Neural cell (in vitro differentiated cells): Measurements from ENCODE around the gene KIF1B. TPM values are rescaled to one million over a fixed set of nuclear protein-coding genes. Genes with fewer than 3 reads are reported as not detected.
"Not testable (repeated sequence)": the region's sequence is repeated elsewhere in the genome, so short reads cannot be mapped to it uniquely, and the experiment has no call there.

Experiments
- H2AFZ ChIP-seq: fragments of 200-600, 300-800 bp; sonication (generic), shearing (Covaris generic); 2 replicates; pipeline ENCODE4 v1.6.0; 2014; ENCODE audit warnings: low read depth, mild to moderate bottlenecking, antibody characterized with exemption, low read length, moderate library complexity
- H3F3A ChIP-seq: fragments of 200-600 bp; shearing (Covaris generic); 2 replicates; pipeline ENCODE4 v1.6.1; 2016; ENCODE audit warnings: mild to moderate bottlenecking, moderate library complexity, mixed read lengths, antibody characterized with exemption, low read length; ENCODE audit not compliant: insufficient read depth, poor library complexity, severe bottlenecking
- H3K27ac ChIP-seq: fragments of 200-600, 300-800 bp; sonication (generic), shearing (Covaris generic); 2 replicates; pipeline ENCODE4 v1.5.1; 2014; ENCODE audit warnings: mild to moderate bottlenecking, low read length, moderate library complexity
- H3K27me3 ChIP-seq: fragments of 300-800, 200-600 bp; sonication (generic), shearing (Covaris generic); 2 replicates; pipeline ENCODE4 v1.6.0; 2014; ENCODE audit warnings: mild to moderate bottlenecking, low read depth, low read length, moderate library complexity; ENCODE audit not compliant: insufficient read depth
- H3K36me3 ChIP-seq: fragments of 300-800, 200-600 bp; sonication (generic), shearing (Covaris generic); 2 replicates; pipeline ENCODE4 v1.5.1; 2014; ENCODE audit warnings: mild to moderate bottlenecking, antibody characterized with exemption, low read length, moderate library complexity; ENCODE audit not compliant: insufficient read depth
- H3K4me2 ChIP-seq: fragments of 300-800, 200-600 bp; sonication (generic), shearing (Covaris generic); 2 replicates; pipeline ENCODE4 v1.6.0; 2014; ENCODE audit warnings: mild to moderate bottlenecking, low read length
- H3K4me3 ChIP-seq: fragments of 300-800, 200-600 bp; sonication (generic), shearing (Covaris generic); 2 replicates; pipeline ENCODE4 v1.5.1; 2014; ENCODE audit warnings: mild to moderate bottlenecking, low read length, moderate library complexity
- H3K79me2 ChIP-seq: fragments of 200-600 bp; shearing (Covaris generic); replicated peaks from 2 replicates; pipeline ENCODE4 v1.6.0; 2014; ENCODE audit warnings: mild to moderate bottlenecking, low read length, moderate library complexity; ENCODE audit not compliant: insufficient read depth
- H3K9ac ChIP-seq: fragments of 300-800, 200-600 bp; sonication (generic), shearing (Covaris generic); 2 replicates; pipeline ENCODE4 v1.6.1; 2016; ENCODE audit warnings: mild to moderate bottlenecking, low read length, mixed read lengths
- H3K9me2 ChIP-seq: fragments of 200-600 bp; shearing (Covaris generic); 2 replicates; pipeline ENCODE4 v1.6.1; 2016; ENCODE audit warnings: mild to moderate bottlenecking, low read length, mixed read lengths; ENCODE audit not compliant: insufficient read depth
- H3K9me3 ChIP-seq: fragments of 200-600, 300-800 bp; sonication (generic), shearing (Covaris generic); 2 replicates; pipeline ENCODE4 v1.6.1; 2016; ENCODE audit warnings: mild to moderate bottlenecking, mixed run types, low read length, moderate library complexity, mixed read lengths
- H4K20me1 ChIP-seq: fragments of 200-600 bp; shearing (Covaris generic); 2 replicates; pipeline ENCODE4 v1.6.1; 2016; ENCODE audit warnings: mild to moderate bottlenecking, mixed run types; ENCODE audit not compliant: insufficient read depth
- CTCF ChIP-seq: fragments of 450-650 bp; IDR thresholded peaks from 2 replicates; pipeline ENCODE4 v1.5.1; 2014; ENCODE audit warnings: antibody characterized with exemption, mild to moderate bottlenecking, moderate library complexity; ENCODE audit not compliant: poor library complexity, severe bottlenecking
- EP300 ChIP-seq: fragments of 450-650 bp; conservative IDR thresholded peaks from 2 replicates; pipeline ENCODE4 v1.6.1; 2014; ENCODE audit warnings: antibody characterized with exemption, mild to moderate bottlenecking, moderate library complexity; ENCODE audit not compliant: poor library complexity, severe bottlenecking
- EZH2 ChIP-seq: fragments of 200-600, 300-800 bp; shearing (Covaris generic), sonication (generic); IDR thresholded peaks from 2 replicates; pipeline ENCODE4 v1.6.1; 2014; ENCODE audit warnings: antibody characterized with exemption, low read length, borderline replicate concordance, mild to moderate bottlenecking; ENCODE audit not compliant: insufficient read depth, poor library complexity, severe bottlenecking
- MXI1 ChIP-seq: fragments of 450-650 bp; conservative IDR thresholded peaks from 2 replicates; pipeline ENCODE4 v1.6.1; 2014; ENCODE audit warnings: antibody characterized with exemption, mild to moderate bottlenecking; ENCODE audit not compliant: poor library complexity, severe bottlenecking
- POLR2AphosphoS5 ChIP-seq: IDR thresholded peaks from 2 replicates; pipeline ENCODE4 v1.6.1; 2012
- RAD21 ChIP-seq: fragments of 450-650 bp; conservative IDR thresholded peaks from 2 replicates; pipeline ENCODE4 v1.6.1; 2014; ENCODE audit warnings: antibody characterized with exemption, mild to moderate bottlenecking, moderate library complexity
- SMC3 ChIP-seq: fragments of 450-650 bp; conservative IDR thresholded peaks from 2 replicates; pipeline ENCODE4 v1.6.1; 2014; ENCODE audit warnings: antibody characterized with exemption, mild to moderate bottlenecking, moderate library complexity; ENCODE audit not compliant: poor library complexity
- polyA plus RNA-seq: library from polyadenylated mRNA; depleted of rRNA; stranded (reverse); fragments of >200 nt; gene quantifications from 2 replicates; pipeline ENCODE4 v1.2.3, GENCODE V29; 2014
- TF ChIP-seq, protein P1 (sequence below): IDR thresholded peaks from 2 replicates; pipeline ENCODE4 v1.6.1; 2012; ENCODE audit warnings: borderline replicate concordance

The KIF1B gene
- polyA plus RNA-seq, 1 donor from 2014 or later = 76.4 TPM

DNA sequence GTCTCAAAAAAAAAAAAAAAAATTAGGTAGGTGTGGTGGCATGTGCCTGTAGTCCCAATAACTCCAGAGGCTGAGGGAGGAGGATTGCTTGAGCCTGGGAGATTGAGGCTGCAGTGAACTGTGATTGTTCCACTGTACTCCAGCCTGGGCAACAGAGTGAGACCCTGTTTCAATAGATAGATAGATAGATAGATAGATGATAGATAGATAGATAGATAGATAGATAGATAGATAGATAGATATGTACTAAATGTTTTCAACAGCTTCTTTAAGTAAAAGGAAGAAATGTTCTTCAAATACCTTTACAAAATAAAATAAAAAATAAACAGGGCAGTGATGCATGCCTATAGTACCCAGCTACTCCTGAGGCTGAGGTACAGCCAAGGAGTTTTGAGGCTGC lies 9.8 kb downstream of the KIF1B start:
- no peaks in the 10 kb centered on the region for H3K9me2 ChIP-seq

GRCh38 chr1:10220657-10221056 lies 10.3 kb downstream of the KIF1B start:
- H3K9me3 ChIP-seq, H3K27me3 ChIP-seq, H3K27ac ChIP-seq, H3K36me3 ChIP-seq, H2AFZ ChIP-seq, H3K4me3 ChIP-seq, H3K4me2 ChIP-seq, H3K9me2 ChIP-seq, H3F3A ChIP-seq, H3K9ac ChIP-seq: not testable (repeated sequence)
- peaks cover 37% of the 10 kb centered on the region for H4K20me1 ChIP-seq
- peaks cover 93% of the 10 kb centered on the region for H3K79me2 ChIP-seq

More for the DNA sequence above, 9.8 kb downstream of the KIF1B start:
- peaks cover 93% of the 10 kb centered on the region for H3K79me2 ChIP-seq
- no peak overlapping the region for H3K9ac ChIP-seq
- TF ChIP-seq SMC3 = no peak
- no peak for TF ChIP-seq MXI1
- TF ChIP-seq EP300 = no peak
- no peak for TF ChIP-seq POLR2AphosphoS5
- TF ChIP-seq EZH2 = no peak
- no peak for TF ChIP-seq CTCF
- H3K4me2 ChIP-seq = no peak overlapping the region
- peaks cover 36% of the 10 kb centered on the region for H4K20me1 ChIP-seq
- H3K9me3 ChIP-seq = no peaks in the 10 kb centered on the region
- no peak overlapping the region for H3K4me3 ChIP-seq
- H3K36me3 ChIP-seq = no peaks in the 10 kb centered on the region
- H3F3A ChIP-seq = no peaks in the 10 kb centered on the region
- H2AFZ ChIP-seq = no peak overlapping the region
- H3K27ac ChIP-seq = no peak overlapping the region
- H3K27me3 ChIP-seq = no peaks in the 10 kb centered on the region

DNA sequence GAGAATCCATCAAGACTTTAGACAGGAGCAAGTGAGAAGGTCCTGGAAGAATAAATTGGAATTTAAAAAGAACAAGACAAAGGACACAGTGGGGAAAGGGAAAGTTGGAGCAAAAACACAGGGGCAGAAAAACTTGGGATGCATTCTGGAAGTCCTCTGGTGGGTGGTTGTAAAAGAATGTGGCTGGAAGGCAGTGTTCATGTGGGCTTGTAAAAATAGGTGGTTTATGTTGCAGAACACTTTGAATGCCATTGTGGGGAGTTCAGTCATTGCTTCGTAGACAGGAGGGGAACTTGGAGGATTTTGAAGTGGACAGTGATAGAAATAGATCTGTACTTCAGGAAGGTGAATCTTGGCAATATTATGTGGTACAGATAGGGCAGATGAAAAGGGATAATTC lies 15.2 kb downstream of the KIF1B start:
- Histone ChIP-seq H3K9ac (no peak overlapping the region), H3K79me2 (peaks cover 93% of the 10 kb centered on the region), H3K4me2 (no peak overlapping the region), H2AFZ (no peak overlapping the region), H3K9me2 (no peaks in the 10 kb centered on the region), H3K27me3 (no peaks in the 10 kb centered on the region), H3K27ac (no peak overlapping the region), H3K9me3 (no peaks in the 10 kb centered on the region), H3K4me3 (no peak overlapping the region), H3F3A (peaks cover 3% of the 10 kb centered on the region), H4K20me1 (peaks cover 39% of the 10 kb centered on the region), H3K36me3 (no peaks in the 10 kb centered on the region)
- TF ChIP-seq RAD21 = no peak
- TF ChIP-seq MXI1 = no peak
- TF ChIP-seq EZH2 = no peak
- no peak for TF ChIP-seq POLR2AphosphoS5
- TF ChIP-seq, protein P1, sequence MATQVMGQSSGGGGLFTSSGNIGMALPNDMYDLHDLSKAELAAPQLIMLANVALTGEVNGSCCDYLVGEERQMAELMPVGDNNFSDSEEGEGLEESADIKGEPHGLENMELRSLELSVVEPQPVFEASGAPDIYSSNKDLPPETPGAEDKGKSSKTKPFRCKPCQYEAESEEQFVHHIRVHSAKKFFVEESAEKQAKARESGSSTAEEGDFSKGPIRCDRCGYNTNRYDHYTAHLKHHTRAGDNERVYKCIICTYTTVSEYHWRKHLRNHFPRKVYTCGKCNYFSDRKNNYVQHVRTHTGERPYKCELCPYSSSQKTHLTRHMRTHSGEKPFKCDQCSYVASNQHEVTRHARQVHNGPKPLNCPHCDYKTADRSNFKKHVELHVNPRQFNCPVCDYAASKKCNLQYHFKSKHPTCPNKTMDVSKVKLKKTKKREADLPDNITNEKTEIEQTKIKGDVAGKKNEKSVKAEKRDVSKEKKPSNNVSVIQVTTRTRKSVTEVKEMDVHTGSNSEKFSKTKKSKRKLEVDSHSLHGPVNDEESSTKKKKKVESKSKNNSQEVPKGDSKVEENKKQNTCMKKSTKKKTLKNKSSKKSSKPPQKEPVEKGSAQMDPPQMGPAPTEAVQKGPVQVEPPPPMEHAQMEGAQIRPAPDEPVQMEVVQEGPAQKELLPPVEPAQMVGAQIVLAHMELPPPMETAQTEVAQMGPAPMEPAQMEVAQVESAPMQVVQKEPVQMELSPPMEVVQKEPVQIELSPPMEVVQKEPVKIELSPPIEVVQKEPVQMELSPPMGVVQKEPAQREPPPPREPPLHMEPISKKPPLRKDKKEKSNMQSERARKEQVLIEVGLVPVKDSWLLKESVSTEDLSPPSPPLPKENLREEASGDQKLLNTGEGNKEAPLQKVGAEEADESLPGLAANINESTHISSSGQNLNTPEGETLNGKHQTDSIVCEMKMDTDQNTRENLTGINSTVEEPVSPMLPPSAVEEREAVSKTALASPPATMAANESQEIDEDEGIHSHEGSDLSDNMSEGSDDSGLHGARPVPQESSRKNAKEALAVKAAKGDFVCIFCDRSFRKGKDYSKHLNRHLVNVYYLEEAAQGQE = no peak
